ENCODE data around the gene CYBC1. TPM values are rescaled to one million over a fixed set of nuclear protein-coding genes. Genes with fewer than 3 reads are reported as not detected.

CYBC1 gene
- total RNA-seq, 1 experiment from 2014 or later: 95.4 TPM

- Histone ChIP-seq H3K4me2 (ENCODE audit: low read length) (no peak overlapping the region), H3K36me3 (ENCODE audit: control insufficient read depth in 1 of 2, insufficient read depth in 2 of 2, low read length in 2 of 2) (peaks cover 7 to 9% of the 10 kb centered on the region in 2 experiments; a peak in 2 of 4 replicates), H3K9me2 (ENCODE audit: insufficient read depth) (no peaks in the 10 kb centered on the region), H3K27ac (ENCODE audit: low read depth, low read length) (no peak overlapping the region), H3K79me2 (ENCODE audit: insufficient read depth, low read length) (no peaks in the 10 kb centered on the region), H2AFZ (ENCODE audit: low read depth, low read length, poor library complexity, severe bottlenecking) (no peak overlapping the region), H3K9me3 (ENCODE audit: control insufficient read depth in 1 of 2, insufficient read depth in 1 of 2, low read depth in 1 of 2, low read length in 2 of 2) (no peaks in the 10 kb centered on the region), H3K4me1 (ENCODE audit: control insufficient read depth in 1 of 2, insufficient read depth in 2 of 2, low read length in 2 of 2) (peaks cover 0 to 9% of the 10 kb centered on the region in 2 experiments; a peak in 2 of 4 replicates), H3K9ac (ENCODE audit: low read length) (no peak overlapping the region), H4K20me1 (ENCODE audit: insufficient read depth) (no peaks in the 10 kb centered on the region), H3K4me3 (replicated peaks in 1 of 2; ENCODE audit: low read depth in 1 of 2, low read length in 2 of 2) (no peak overlapping the region), H3K27me3 (ENCODE audit: insufficient read depth, low read length) (no peaks in the 10 kb centered on the region)
- TF ChIP-seq EGR1 (IDR thresholded peaks at IDR 0.05; ENCODE audit: low read depth) (no peak), ZFX (IDR thresholded peaks at IDR 0.05) (no peak), ATF3 (IDR thresholded peaks at IDR 0.05) (no peak), POLR2A (IDR thresholded peaks at IDR 0.05; ENCODE audit: borderline replicate concordance, extremely low read depth, insufficient read depth, insufficient read length) (no peak), TCF7L2 (IDR thresholded peaks at IDR 0.05; ENCODE audit: borderline replicate concordance, extremely low read depth, insufficient read depth, insufficient read length) (no peak), EZH2phosphoT487 (IDR thresholded peaks at IDR 0.05; ENCODE audit: borderline replicate concordance) (no peak), YY1 (IDR thresholded peaks at IDR 0.05; ENCODE audit: extremely low read depth, insufficient replicate concordance, low read depth, low read length) (no peak), SRF (IDR thresholded peaks at IDR 0.05; ENCODE audit: low read depth) (no peak), CEBPB (IDR thresholded peaks at IDR 0.05; ENCODE audit: low read depth) (no peak), REST (IDR thresholded peaks at IDR 0.05; ENCODE audit: low read depth) (no peak), ZNF274 (IDR thresholded peaks at IDR 0.05; ENCODE audit: low read depth, low read length) (no peak), SP1 (IDR thresholded peaks at IDR 0.05; ENCODE audit: low read depth) (no peak), SIN3A (IDR thresholded peaks at IDR 0.05; ENCODE audit: low read depth) (no peak), RAD21 (IDR thresholded peaks at IDR 0.05; ENCODE audit: low read depth) (no peak), EZH2 (IDR thresholded peaks at IDR 0.05) (no peak), JUND (IDR thresholded peaks at IDR 0.05) (no peak), CTCF (IDR thresholded peaks at IDR 0.05 in 2 of 3, conservative IDR thresholded peaks at IDR 0.05 in 1 of 3; ENCODE audit: borderline replicate concordance in 1 of 3, insufficient read depth in 1 of 3, low read depth in 2 of 3, low read length in 2 of 3) (no peak), CBX3 (IDR thresholded peaks at IDR 0.05; ENCODE audit: low read depth) (no peak), FOSL1 (IDR thresholded peaks at IDR 0.05; ENCODE audit: low read depth) (no peak), MAX (IDR thresholded peaks at IDR 0.05) (no peak)
- ChIA-PET CTCF (no interaction called here), POLR2A (no interaction called here), RAD21 (ENCODE audit: low non-redundant PET in 1 of 2, low total read pairs in 2 of 2, uncharacterized antibody in 2 of 2, unreplicated experiment in 2 of 2) (no interaction called here)
- no peak for ATAC-seq
- no TSS peak for BruUV-seq (replicated peaks)
- intact Hi-C loops (cut with micrococcal nuclease): no loop called here
- DNase-seq (ENCODE audit: low read depth, low spot score): no peak
Observed at GRCh38 chr17:82400830-82401229, 49.7 kb downstream of the CYBC1 start.

Data from HCT116 (cell line).